ENCODE results near the gene MRPL42. TPM values are rescaled to one million over a fixed set of nuclear protein-coding genes. Genes with fewer than 3 reads are reported as not detected.
"Not testable (repeated sequence)": the region's sequence is repeated elsewhere in the genome, so short reads cannot be mapped to it uniquely, and the experiment has no call there.

Gene MRPL42
- total RNA-seq, 2 donors from 2014 or later: 11.9 to 21.4 TPM

- Histone ChIP-seq H3K36me3 (replicated peaks in 1 of 2; ENCODE audit: insufficient read depth in 1 of 2, low read depth in 2 of 2) (peaks cover 0 to 3% of the 10 kb centered on the region in 2 donors), H3K4me3 (no peak overlapping the region), H3K9me3 (no peaks in the 10 kb centered on the region), H3K27ac (no peak overlapping the region), H3K4me1 (no peaks in the 10 kb centered on the region), H3K27me3 (no peaks in the 10 kb centered on the region)
- ATAC-seq: no peak
- intact Hi-C loops (cut with DNase I): no loop called here
- WGBS, 2 donors: 78 to 94% methylated on average over 3 of the region's 3 CpGs
- TF ChIP-seq CTCF (IDR thresholded peaks at IDR 0.05) (no peak), POLR2A (IDR thresholded peaks at IDR 0.05) (no peak)
- DNase-seq: no peak
Measured at GRCh38 chr12:93494096-93494495, 26.8 kb downstream of the MRPL42 start.

GRCh38 chr12:93497456-93497855 is 30.1 kb downstream of the MRPL42 start:
- WGBS, 2 donors: 93 to 100% methylated on average over 1 of the region's 1 CpG
- H3K4me1 ChIP-seq: no peaks in the 10 kb centered on the region
- no peak for DNase-seq
- H3K27ac ChIP-seq: no peak overlapping the region
- no peaks in the 10 kb centered on the region for H3K9me3 ChIP-seq
- H3K4me3 ChIP-seq: no peak overlapping the region
- H3K36me3 ChIP-seq (replicated peaks in 1 of 2; ENCODE audit: insufficient read depth in 1 of 2, low read depth in 2 of 2): peaks cover 0 to 1% of the 10 kb centered on the region in 2 donors
- no peaks in the 10 kb centered on the region for H3K27me3 ChIP-seq
- no peak for TF ChIP-seq POLR2A (IDR thresholded peaks at IDR 0.05)
- no peak for TF ChIP-seq CTCF (IDR thresholded peaks at IDR 0.05)
- intact Hi-C loops (cut with DNase I): no loop called here
- ATAC-seq: no peak

- DNase-seq; H3K36me3 ChIP-seq (replicated peaks in 1 of 2; ENCODE audit: insufficient read depth in 1 of 2, low read depth in 2 of 2); H3K9me3 ChIP-seq; H3K27ac ChIP-seq; intact Hi-C loops (cut with DNase I); H3K4me1 ChIP-seq; H3K4me3 ChIP-seq; ATAC-seq; H3K27me3 ChIP-seq: not testable (repeated sequence)
- no CpG with 5 or more reads among the region's 1 CpG for WGBS, 2 donors
Measured at GRCh38 chr12:93498813-93499212, 31.5 kb downstream of the MRPL42 start.

- intact Hi-C loops (cut with DNase I): loop anchor here (5.0 kb wide), 1 partner anchor 602 kb away; no protein-coding TSS in a partner anchor
- Histone ChIP-seq H3K36me3 (replicated peaks in 1 of 2; ENCODE audit: insufficient read depth in 1 of 2, low read depth in 2 of 2) (peaks cover 0 to 1% of the 10 kb centered on the region in 2 donors), H3K27me3 (no peaks in the 10 kb centered on the region), H3K4me1 (no peaks in the 10 kb centered on the region), H3K9me3 (no peaks in the 10 kb centered on the region), H3K27ac (no peak overlapping the region), H3K4me3 (no peak overlapping the region)
- no peak for TF ChIP-seq CTCF (IDR thresholded peaks at IDR 0.05)
- ATAC-seq (no peak), DNase-seq (no peak)
- 90 to 92% methylated on average over 1 of the region's 1 CpG for WGBS, 2 donors
Measured at GRCh38 chr12:93500201-93500600, 32.9 kb downstream of the MRPL42 start.

- 62 to 63% methylated on average over 2 of the region's 2 CpGs for WGBS, 2 donors
- intact Hi-C loops (cut with DNase I): loop anchor here (5.0 kb wide), 1 partner anchor 602 kb away; no protein-coding TSS in a partner anchor
Measured at GRCh38 chr12:93500667-93501066, 33.4 kb downstream of the MRPL42 start.

More at GRCh38 chr12:93500667-93501066, 33.4 kb downstream of the MRPL42 start:
- TF ChIP-seq POLR2A (IDR thresholded peaks at IDR 0.05) (no peak), CTCF (IDR thresholded peaks at IDR 0.05) (no peak)
- no peaks in the 10 kb centered on the region for H3K27me3 ChIP-seq
- no peaks in the 10 kb centered on the region for H3K4me1 ChIP-seq
- H3K36me3 ChIP-seq (replicated peaks in 1 of 2; ENCODE audit: insufficient read depth in 1 of 2, low read depth in 2 of 2): peaks cover 0 to 1% of the 10 kb centered on the region in 2 donors
- H3K27ac ChIP-seq: no peak overlapping the region
- ATAC-seq (no peak), DNase-seq (no peak)
- no peak overlapping the region for H3K4me3 ChIP-seq
- no peaks in the 10 kb centered on the region for H3K9me3 ChIP-seq

Data from body of pancreas (tissue), 4 donors.